T1000 (cell line): ENCODE measurements around the gene SCN5A.
"Not testable (repeated sequence)": the region's sequence is repeated elsewhere in the genome, so short reads cannot be mapped to it uniquely, and the experiment has no call there.

Experiments
- DNase-seq: peaks from one replicate; lab custom pipeline; 2025; ENCODE audit warnings: mixed read lengths; lab: John Stamatoyannopoulos, UW

The SCN5A gene

DNA sequence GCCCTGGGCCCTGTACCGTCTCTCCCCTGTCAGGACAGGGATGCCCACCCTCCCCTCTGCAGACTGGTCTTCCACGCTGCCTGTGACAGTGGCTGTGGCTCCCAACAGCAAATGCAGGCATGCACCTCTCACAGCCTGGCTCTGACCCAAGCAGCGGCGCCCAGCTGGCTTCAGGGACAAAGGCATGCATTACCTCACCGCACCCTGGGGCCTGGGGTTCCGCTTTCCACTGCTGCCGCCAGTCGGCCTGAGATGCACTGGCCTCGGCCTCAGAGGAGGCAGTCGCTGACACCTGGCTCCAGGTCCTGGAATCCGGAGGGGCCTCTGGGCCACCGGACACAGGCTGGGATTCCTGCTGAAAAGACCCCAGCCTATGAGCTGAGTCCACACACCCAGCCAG, 70.3 kb downstream of the SCN5A start:
- no peak for DNase-seq

DNA sequence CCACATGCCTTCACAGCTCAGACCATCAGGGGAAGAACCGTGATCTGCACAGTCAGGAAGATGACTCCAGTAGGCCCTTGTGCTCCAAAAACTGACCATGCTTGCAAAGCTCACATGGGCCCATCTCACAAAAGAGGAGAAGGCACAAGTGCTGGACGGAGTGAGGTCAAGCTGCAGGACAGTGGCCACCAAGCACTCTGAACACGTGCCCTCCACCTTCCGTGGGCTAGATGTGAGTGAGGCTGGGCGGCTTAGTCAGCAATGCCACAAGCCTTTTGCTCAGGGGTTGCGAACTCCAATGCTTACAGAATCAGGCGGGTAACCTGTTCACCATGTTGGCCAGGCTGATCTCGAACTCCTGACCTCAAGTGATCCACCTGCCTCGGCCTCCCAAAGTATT, 70.9 kb downstream of the SCN5A start:
- no peak for DNase-seq

DNA sequence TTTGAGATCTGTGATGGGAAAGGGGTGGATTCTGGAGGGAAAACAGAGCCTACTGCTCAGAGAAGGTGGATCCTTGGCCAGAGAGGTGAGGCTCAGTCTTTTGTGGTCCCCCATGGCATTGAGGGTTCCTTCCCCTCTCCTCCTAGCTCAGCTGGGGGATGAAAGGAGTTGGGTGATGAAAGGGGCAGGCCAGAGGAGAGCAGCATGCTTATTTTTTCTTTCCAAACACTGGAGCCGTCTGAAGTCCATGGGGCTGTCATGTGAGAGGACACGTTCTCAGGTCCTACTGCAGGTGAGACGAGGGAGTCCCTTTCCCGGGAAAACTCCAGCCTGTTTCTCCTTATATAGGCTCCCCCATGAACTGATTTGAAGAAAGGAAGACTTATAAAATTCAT, 71.4 kb downstream of the SCN5A start:
- no peak for DNase-seq

DNA sequence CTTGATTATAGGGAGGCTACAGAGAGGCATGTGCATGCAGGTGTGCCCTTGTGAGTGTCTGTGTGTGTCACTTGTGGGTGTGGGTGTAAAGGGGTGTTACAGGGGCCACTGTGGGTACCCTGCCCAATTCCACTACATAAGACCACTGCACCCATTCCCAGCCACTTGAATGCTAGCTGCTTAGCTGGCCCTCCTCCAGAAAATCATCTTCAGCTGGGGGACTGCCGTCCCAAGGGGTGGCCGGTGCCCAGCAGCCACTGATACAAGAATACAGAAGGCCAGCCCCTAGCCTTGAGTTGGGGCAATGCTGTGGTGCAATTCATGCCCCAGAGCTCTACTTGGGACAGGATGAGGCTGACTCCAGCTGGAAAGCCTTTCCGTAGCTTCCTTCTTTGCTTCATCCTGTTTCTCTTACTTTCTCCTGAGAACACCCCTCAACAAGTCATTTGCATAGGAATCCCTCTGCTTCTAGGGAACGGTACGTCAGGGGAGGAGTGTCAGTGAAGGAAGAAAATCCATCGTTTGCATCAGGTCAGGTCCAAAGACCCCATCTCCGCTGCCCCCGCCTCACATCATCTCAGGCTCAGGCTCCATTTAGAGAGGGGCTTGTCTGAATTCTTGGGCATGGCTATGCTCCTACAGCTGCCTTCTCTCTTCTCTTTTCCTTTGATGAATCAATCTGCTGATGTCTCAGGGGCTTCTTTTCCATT, 72.0 kb downstream of the SCN5A start:
- DNase-seq = no peak

DNA sequence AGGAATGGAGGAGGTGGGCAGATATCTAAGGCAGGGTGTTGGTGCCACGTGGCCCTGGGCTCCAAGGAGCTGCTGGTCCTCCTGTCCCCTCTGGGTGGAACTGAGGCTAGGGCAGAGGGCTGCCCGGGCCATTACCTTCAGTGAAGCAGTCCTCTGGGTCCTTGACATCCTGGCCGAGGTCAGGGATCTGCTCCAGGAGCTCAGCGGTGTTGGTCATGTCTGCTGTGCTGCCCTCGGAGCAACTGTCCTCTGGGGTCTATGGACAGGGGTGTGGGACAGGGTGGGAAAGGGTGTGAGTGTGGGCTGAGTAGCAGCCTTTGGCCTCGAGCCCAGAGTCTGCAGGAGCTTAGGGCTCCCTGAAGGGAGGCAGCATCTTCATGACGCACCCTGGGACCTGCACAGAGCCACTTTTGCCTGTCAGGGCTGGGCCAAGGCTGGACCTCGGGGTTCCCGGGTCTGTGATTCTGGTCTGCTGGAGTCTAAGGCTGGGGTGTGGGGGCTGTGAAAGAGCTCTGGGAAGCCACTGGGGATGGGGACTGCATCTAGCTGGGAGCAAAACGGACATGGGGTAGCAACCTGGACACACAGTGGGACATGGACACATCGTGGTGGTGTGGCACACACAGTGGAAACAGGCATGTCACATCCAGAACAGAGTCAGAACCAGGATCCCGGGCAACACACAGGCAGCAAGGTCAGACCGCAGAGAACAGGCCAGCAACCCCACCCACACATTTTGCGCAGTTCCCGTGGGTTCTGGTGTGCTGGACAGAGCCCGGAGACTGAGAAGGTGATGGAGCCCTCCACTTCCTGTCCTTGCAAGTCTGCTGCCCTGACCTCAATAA, 72.7 kb downstream of the SCN5A start:
- DNase-seq = no peak

DNA sequence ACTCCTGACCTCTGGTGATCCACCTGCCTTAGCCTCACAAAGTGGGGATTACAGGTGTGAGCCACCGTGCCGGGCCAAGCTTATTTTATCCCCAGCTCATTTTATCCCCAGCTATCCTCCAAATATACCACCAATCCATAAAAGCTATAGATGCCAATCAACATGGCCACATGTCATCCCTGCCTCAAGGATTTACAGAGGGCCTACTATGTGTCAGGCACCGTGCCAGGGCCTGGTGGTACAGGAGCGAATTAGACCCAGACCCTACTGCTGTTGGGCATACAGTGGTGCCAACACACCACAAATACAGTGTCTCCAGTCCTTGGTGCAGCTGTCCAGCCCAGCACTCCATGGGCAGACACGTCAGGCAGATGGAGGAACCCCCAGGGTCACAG, 73.4 kb downstream of the SCN5A start:
- no peak for DNase-seq

DNA sequence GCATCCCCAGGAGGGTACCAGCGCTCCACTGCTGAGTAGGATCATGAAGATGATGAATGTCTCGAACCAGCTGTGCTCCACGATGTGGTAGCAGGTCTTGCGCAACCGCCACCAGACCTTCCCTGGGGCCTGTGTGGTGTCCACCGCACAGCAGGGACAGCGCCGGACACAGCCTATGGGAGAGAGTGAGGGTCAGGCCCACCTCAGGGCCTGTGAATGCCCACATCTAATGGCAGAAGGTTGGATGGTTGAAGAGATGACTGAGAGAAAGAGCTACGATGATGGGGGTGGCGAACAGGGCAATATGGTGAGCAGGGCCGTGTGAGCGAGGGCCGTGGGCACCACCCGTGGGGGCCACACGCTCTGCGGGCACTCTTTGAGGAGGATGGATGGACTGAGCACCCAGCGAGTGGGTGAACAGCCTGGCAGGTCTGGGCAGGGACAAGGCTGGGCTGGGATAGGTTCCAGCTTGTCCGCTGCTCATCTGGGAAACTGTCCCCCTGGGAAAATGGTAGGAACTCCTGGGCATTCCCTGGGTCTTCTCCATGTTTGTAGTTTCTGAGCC, 74.1 kb downstream of the SCN5A start:
- no peak for DNase-seq

DNA sequence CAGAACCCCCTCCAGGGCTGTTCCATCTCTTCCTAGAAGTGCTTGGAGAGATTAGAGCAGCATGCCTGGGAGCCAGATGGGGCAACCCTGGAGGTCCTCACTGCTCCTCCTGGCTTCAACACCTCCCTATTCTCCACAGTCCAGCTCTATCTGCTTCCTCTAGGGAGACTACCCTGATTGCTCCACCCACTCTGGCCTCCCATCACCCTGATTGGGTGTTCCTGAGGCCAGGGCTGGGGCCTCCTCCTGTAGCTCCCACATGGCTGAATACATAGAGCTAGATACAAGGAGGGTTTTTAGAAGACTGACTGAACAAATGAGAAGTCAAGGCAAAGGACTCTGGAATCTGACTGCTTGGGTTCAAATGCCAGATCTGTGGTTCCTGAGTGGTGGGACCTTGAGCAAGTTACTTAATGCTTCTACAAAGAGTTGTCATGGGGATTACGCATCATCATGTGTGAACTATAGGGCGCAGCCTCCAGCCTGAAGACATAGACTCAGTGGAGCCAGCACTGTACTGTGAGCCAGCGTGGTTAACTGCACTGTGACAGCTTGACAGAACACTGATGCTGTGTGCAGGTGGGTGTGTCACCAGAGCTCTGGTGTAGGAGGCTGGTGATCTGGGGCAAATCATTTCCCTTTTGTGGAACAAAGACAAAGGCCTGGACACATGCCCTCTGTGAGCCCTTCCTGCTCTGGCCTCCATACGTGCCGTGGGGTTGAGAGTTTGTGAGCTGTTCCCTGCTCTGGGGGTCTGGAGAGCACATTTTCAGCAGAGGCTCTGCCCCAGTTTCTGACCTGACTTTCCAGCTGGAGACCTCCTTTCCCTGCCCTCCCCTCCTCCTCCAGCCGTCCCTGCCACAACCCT, 74.8 kb downstream of the SCN5A start:
- DNase-seq = no peak

DNA sequence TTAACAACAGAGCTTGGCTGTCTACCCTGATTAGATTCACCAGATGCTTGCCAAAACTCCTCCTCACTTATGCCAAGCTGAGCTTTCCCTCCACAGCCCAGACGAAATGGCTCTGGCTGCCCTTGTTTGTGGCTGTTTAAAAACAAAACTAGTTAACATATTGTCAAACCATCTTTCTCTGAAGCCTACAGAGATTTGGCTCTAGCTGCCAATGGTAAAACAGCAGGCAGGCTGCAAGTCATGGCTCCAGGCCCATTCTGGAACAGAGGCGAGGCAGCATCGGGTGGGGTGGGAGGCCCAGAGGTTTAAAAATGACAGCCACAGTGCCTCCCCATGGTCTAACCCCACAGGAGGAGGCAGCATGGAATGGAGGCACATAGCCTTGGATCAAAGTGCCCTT, 75.9 kb downstream of the SCN5A start:
- no peak for DNase-seq

DNA sequence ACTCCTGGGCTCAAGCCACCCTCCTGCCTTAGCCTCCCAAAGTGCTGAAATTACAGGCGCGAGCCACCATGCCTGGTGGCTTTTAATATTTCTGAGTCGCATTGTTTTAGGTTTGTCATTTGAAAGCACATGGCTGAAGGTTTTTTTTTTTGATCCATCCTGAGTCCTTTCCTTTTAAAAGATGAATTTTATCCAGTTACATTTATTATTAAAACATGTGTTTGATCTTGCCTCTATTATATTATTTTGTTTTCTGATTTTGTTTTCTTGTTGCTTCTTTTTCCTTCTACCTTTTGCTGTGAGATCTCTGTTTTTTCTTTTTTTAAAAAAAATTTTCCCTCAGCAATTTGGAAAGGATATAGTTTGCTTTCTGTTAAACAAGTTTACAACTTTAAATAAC, 76.4 kb downstream of the SCN5A start:
- no peak for DNase-seq

DNA sequence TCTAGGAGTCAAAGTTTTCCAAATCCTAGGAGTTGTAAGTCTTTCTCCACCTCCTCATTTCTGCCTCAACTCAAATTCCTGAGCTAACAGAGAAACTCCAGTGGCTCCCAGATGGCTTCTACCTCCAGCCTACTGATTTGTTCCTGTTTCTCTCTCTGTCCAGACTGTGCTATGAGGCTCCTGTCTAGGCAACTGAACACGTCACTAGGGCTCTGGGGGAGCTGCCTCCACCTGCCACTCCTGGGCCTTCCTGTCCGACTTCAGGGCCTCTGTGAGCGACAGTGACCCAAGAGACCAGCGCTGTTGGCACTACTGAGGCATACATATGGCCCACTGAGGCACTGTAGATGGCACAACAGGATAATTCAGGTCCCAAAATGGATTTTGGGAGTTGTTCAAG, 82.0 kb downstream of the SCN5A start:
- DNase-seq = no peak

DNA sequence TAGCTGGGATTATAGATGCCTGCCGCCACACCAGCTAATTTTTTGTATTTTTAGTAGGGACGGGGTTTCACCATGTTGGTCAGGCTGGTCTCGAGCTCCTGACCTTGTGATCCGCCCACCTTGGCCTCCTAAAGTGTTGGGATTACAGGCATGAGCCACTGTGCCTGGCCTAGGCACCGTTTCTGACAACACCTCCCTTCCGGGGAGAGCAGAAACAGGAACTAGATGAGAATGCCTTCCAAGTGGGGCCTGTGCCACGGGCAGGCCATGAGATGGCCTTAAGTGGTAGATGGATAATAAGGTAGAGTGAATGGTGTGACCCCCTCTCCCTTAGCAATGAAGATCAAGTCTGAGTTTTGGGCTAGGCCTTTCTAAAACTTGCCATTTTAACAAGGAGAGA, 82.7 kb downstream of the SCN5A start:
- DNase-seq = not testable (repeated sequence)

DNA sequence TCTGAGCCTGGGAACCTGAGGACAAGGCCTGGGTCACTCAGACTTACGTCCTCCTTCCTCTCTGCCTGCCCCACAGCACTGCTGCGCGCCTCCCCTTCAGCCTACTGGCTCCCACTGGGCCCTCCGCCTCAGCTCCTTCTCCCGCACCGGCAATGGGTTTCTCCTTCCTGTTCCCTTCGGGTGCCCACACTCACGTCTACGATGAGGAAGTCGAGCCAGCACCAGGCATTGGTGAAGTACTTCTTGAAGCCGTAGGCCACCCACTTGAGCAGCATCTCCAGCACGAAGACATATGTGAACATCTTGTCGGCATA, 83.3 kb downstream of the SCN5A start:
- no peak for DNase-seq

DNA sequence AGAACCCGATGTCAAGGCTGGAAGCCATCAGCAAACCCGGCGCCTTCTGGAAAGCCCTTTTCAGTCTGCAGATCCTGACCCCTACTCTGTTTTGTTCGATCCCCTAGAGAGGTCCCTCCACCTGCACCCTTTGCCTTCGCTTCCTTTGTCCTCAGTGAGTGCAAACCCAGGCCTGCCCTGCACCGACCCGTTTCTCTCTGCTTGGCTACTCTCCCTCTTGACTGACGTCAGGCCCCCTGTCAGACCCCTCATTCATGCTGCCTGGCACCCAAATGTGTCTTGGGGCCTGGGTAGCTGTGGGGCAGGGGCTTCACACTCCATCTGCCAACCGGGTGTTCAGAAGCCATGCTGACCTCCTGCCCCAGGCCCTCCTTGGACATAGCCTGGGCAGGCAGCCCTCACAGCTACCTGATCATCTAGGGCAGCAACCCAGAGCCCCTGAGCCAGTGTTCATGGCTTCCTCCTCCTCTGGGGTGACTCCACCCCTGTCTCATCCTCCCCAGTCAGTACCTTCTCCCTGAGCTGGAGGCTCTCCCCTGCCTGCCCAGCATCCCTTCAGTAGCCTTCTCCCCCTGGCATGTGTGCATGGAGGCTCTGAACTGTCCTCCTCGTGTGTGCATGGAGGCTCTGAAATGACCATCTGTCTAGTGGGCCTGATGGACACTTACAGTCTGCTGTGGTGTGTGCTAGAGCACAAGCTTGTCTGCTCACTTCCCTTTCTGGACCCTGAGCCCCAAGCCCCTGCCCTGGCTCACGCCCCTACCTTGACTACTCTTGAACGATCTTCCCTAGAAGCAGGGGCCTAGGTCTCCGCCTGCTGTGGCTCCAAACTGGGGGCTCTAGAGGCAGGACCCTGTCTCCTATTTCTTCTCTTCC, 83.9 kb downstream of the SCN5A start:
- DNase-seq = no peak

DNA sequence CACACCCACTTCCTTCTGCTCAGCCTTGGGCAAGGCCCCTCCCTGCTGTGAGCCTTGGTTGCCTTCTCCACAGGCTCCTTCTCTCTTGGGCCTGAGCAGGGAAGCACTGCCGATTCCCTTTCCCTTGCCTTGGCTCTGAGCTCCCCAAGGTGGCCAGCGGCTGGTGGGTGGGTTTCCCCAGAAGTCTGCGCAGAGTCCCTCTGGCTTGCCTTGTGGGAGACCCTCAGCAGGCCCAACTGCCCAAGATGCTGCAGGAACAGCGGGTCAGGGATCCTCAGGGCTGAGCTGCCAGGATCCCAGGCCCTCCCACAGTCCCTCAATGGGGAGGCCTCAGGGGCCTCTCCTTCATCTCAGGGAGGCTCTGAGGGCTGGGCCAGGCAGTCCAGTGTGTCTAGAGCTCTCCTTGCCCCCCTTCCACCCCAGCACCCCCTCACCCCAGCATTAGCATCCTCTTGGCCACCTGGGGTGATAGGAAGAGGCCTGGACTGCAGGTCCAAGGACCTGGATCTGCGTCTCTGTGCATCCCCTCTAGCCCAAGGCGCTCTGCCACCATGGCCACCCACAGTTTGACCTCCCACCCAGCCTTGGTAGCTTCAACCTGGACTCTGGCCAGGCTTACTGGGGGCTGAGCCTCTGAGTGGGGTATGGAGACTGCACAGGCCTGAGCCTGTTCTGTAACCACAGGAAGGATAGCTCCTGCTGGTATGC, 84.7 kb downstream of the SCN5A start:
- no peak for DNase-seq

DNA sequence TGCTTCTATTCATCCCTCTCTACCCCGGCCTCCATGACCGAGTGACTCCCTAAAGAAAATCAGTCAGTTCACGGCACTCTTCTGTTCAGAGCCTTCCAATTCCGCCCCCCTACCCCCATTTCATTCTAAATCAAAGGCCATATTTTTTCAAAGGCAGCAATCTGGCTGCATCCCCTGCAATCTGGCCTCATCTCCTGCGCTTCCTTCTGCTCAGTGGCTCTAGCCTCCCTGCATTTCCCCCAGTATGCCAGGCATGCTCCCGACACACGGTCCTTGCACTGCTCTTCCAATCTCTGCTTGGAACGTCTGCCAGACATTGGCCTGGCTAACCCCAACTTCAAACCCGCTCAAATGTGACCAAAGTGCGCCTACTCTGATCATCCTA, 85.6 kb downstream of the SCN5A start:
- DNase-seq = no peak

DNA sequence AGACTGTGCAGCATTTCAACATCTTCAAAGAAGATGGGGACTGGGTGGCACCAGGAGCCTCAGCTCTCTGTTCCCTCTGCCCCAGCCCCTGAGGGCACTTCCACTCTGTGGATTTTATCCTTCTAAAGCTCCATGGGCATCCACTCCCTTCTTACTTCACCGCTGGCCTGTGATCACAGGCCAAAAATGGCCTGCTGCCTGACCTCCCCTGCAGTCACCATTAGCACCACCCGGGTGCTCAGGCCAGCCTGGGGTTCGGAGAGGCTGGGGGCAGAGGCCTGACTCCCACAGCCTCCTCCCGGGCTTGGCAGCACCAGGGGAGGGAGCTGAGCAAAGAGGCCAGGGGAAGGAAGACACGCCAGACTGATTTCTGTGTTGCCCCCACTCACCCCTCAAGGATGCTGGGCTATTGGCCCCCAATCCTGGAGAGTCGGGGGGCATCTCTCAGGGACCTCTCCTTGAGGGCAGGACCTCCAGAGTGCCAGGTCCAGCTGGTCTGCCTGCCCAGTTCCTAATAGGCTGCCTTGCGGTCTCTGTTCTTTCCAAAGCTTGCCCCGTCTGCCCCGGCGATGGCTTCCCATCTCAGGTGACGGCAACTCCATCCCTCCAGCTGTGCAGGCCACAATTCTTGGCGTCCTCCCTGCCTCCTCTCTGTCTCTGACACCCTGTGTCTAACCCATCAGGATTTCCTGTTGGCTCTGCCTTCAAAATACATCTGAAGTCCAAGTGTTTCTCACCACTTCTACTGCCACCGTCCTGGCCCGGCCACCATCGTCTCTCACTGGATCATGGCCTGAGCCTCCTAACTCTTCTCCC, 86.2 kb downstream of the SCN5A start:
- no peak for DNase-seq

DNA sequence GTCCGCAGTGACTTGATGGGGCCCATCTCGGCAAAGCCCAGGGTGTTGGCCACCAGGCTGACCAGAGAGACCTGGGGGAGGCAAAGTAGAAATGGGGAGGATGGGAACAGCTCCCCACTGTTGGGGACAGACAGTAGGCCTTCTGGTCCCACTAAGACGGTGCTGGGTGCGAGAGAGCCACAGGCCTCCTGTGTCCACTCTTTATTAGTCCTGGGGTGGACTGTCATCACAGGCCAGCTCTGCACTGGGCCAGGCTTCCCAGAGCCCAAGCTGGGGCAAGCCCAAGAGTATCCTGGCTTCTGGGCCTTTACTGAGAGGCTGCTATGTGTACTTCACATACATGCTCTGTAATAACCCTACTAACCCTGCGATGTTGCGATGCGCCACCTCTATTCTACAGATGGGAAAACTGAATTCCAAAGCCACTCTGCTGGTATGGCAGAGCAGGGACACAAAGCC, 87.0 kb downstream of the SCN5A start:
- no peak for DNase-seq

DNA sequence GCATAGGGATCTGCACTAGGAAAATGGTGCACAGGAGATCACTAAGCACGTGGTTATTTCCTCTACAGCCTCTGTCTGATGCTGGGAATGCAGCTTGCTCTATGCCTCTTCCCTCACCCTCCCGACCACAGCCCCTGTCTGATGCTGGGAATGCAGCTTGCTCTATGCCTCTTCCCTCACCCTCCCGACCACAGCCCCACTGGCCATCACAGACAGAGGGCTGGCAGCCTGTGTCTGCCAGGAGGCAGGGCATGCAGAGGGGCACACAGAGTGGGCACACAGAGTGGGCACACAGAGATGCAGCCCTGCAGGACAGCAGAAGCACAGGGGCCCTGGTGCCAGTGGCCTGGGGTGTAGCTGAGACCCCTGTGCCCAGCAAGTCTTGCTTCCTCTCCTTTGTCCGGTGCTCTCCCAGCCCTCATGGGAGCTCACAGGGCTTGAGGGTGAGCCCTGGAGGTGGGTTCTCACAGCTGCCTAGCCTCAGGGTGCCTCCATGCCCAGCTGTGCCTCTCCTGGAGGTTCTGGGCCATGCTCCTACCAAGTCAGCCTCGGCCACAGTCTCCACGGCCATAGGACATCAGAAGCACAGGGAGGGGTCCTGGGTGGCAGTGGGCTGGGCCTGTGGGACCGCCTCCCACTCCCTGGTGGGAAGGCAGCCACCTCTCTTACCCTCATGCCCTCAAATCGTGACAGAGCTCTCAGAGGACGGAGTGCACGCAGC, 87.6 kb downstream of the SCN5A start:
- no peak for DNase-seq
